GM12874 (cell line): ENCODE results near the gene TBC1D22A.

Experiments used
- CTCF ChIP-seq: IDR thresholded peaks from 2 replicates; pipeline ENCODE4 v1.5.1; 2011; ENCODE audit warnings: low read depth, mild to moderate bottlenecking, control low read depth, low read length, moderate library complexity; ENCODE audit not compliant: insufficient read depth

The TBC1D22A gene

GRCh38 chr22:47013861-47014635 lies 251.6 kb downstream of the TBC1D22A start:
- no peak for TF ChIP-seq CTCF

GRCh38 chr22:47014636-47015345 lies 252.3 kb downstream of the TBC1D22A start:
- TF ChIP-seq CTCF, result no peak

DNA sequence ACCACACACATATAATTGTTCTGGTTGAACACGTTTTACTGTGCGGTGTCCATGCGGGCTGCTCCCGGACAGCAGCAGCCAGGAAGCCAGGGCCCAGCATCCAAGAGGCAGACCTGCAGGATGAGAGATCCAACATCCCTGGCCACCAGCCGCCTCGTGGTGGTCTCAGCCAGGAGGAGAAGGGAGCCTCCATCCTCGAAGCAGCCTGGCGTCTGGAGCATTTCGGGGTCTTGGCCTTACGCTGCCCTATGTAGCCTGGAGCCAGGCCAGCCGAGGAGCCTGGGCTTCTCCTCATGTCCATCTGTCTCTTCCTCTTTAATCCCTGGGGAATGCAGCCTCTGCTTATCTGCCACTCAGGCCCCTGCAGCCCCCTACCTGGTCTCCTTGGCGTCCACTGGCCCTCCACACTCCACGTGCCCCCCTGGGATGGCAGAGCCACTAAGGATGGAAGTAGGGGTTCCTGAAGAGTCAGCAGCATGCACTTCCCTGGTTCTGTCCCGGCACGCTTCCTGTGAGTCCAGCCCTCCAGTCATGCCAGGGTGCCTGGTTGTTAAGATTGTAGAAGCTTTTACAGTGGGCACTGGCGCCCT lies 253.2 kb downstream of the TBC1D22A start:
- TF ChIP-seq CTCF, result no peak

GRCh38 chr22:47016631-47017030 lies 254.2 kb downstream of the TBC1D22A start:
- TF ChIP-seq CTCF, result no peak

DNA sequence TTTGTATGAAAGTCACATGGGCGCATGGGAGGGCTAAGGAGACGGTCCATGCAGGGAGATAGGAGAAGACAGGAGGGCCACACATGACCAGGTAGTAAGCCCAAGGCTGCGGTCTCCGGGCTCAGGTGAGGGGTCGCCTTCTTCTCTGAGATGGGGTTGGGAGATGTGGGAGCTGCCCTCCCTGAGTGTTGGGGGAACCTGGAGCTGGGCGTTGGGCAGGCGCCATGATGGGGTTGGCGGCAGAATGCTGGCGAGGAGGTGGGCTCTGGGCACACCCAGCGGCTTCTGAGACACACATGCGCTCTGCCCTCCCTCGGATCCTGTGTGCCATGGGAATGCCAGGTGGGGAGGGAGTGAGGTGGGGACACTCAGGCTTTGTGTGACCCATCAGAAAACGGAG lies 254.8 kb downstream of the TBC1D22A start:
- no peak for TF ChIP-seq CTCF

DNA sequence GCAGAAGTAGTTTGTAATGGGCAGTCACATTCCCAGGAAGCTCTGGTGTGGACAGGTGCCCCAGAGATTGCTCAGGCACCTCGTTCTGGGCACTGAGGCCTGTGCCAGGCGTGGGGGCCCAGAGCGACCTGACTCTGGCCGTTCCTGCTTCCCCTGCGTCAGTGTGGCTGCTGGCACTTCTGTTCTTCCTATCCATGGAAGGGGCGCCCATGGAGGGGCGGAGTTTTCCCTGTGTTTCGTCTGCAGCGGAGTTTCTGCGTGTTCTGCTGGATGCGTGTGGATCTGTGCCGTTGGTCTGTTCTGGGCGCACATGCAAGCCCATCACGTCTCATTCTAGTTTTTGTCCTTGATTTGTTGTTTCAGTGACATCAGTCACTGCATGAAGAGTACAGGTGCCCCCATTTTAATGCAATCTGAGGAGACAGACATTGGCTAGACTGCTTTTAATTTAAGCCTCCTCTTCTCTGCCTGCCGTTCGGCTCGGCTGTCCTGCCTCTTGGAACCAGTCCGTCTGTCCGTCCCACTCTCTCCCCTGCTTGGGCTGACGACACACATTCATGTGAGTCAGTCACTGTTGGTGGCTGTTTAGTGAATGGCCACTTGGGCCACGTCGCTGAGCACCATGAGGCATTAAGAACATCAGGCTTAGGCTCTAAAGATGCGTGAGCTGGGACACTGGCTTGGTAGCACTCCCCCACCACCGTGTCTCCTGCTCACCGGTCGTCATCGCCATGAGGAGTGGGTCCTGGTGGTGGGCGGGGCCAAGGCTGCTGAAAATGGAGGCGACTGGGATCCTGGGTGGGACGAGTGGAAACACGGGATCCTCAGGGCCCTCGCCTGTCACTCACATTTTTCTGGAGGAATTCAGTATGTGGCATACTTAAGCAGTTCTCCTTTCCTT lies 255.8 kb downstream of the TBC1D22A start:
- TF ChIP-seq CTCF, result no peak
